Activated gamma-delta T cell treated with Interleukin-2 at 50 U/mL for 16 hours (primary cell): ENCODE measurements around the gene SLC1A2.

ENCODE experiments used
- DNase-seq: peaks from one replicate; pipeline ENCODE4 v3.0.0-alpha.2; 2020

The SLC1A2 gene

GRCh38 chr11:35214226-35214770 lies 205.1 kb downstream of the SLC1A2 start:
- DNase-seq = no peak

- no peak for DNase-seq
Measured at GRCh38 chr11:35211952-35212351, 207.4 kb downstream of the SLC1A2 start.

GRCh38 chr11:35210876-35211546 lies 208.3 kb downstream of the SLC1A2 start:
- DNase-seq = no peak

- DNase-seq = no peak
Measured at GRCh38 chr11:35208795-35209194, 210.6 kb downstream of the SLC1A2 start.

GRCh38 chr11:35207471-35208403 lies 211.6 kb downstream of the SLC1A2 start:
- no peak for DNase-seq

- DNase-seq = no peak
Measured at GRCh38 chr11:35206616-35207015, 212.7 kb downstream of the SLC1A2 start.

GRCh38 chr11:35204614-35205013 lies 214.7 kb downstream of the SLC1A2 start:
- DNase-seq = no peak
